22Rv1 (cell line): Measurements from ENCODE around the gene IVNS1ABP.

Experiments
- CTCF ChIP-seq: fragments of 450-650 bp; IDR thresholded peaks from 2 replicates; pipeline ENCODE4 v1.5.1; 2017; ENCODE audit warnings: mild to moderate bottlenecking
- ZFX ChIP-seq: fragments of 450-650 bp; IDR thresholded peaks from 2 replicates; pipeline ENCODE4 v1.6.1; 2017; ENCODE audit warnings: antibody characterized with exemption, borderline replicate concordance

- no peak for TF ChIP-seq ZFX
- no peak for TF ChIP-seq CTCF
These were observed 58.4 kb downstream of the IVNS1ABP start for GRCh38 chr1:185258676-185259075.
